K562 (cell line): ENCODE results near the gene RELL2. TPM values are rescaled to one million over a fixed set of nuclear protein-coding genes. Genes with fewer than 3 reads are reported as not detected.

Experiments used
- ASH1L ChIP-seq: fragments of 450-650 bp; IDR thresholded peaks from 2 replicates; pipeline ENCODE4 v1.6.1; 2018; ENCODE audit warnings: borderline replicate concordance, mild to moderate bottlenecking, low read depth; ENCODE audit not compliant: partially characterized antibody
- ATF7 ChIP-seq: fragments of 450-650 bp; IDR thresholded peaks from 2 replicates; pipeline ENCODE4 v1.7.1; 2014; ENCODE audit warnings: mild to moderate bottlenecking, moderate library complexity
- CEBPB ChIP-seq: fragments of 450-650 bp; IDR thresholded peaks from 2 replicates; pipeline ENCODE4 v1.6.1; 2016; ENCODE audit warnings: missing genetic modification characterization, missing compliant biosample characterization
- ETV1 ChIP-seq: fragments of 450-650 bp; conservative IDR thresholded peaks from 2 replicates; pipeline ENCODE4 v1.6.1; 2016; ENCODE audit warnings: missing genetic modification characterization, control low read depth, low read depth, missing compliant biosample characterization
- HINFP ChIP-seq: fragments of 450-650 bp; conservative IDR thresholded peaks from 2 replicates; pipeline ENCODE4 v1.6.1; 2016; ENCODE audit warnings: missing genetic modification characterization, low read depth, mild to moderate bottlenecking, control low read depth, missing compliant biosample characterization
- KLF10 ChIP-seq: fragments of 250-450 bp; sonication (Bioruptor Pico); IDR thresholded peaks from 2 replicates; pipeline ENCODE4 v1.6.1; 2021; ENCODE audit warnings: matching md5 sums
- MED1 ChIP-seq: sonication (generic); formaldehyde crosslinking; IDR thresholded peaks from 2 replicates; pipeline ENCODE4 v1.8.1; 2023; ENCODE audit warnings: missing genetic modification reagents, borderline replicate concordance
- POLR2AphosphoS5 ChIP-seq: IDR thresholded peaks from 2 replicates; pipeline ENCODE4 v1.6.1; 2011; ENCODE audit warnings: mild to moderate bottlenecking, low read depth, low read length, moderate library complexity; ENCODE audit not compliant: control insufficient read depth, insufficient read depth
- PTTG1 ChIP-seq: fragments of 450-650 bp; IDR thresholded peaks from 2 replicates; pipeline ENCODE4 v1.6.1; 2016; ENCODE audit warnings: low read depth, mild to moderate bottlenecking, missing genetic modification characterization, missing compliant biosample characterization
- SFPQ ChIP-seq: fragments of 200-400 bp; formaldehyde crosslinking; IDR thresholded peaks from 2 replicates; pipeline ENCODE4 v1.6.1; 2017; ENCODE audit warnings: mild to moderate bottlenecking, low read depth, low read length, moderate library complexity
- ZBTB2 ChIP-seq: fragments of 450-650 bp; IDR thresholded peaks from 2 replicates; pipeline ENCODE4 v1.6.1; 2016; ENCODE audit warnings: antibody characterized with exemption
- ZHX1 ChIP-seq: fragments of 150-350 bp; conservative IDR thresholded peaks from 2 replicates; pipeline ENCODE4 v1.6.1; 2014; ENCODE audit warnings: low read length
- ZNF146 ChIP-seq: IDR thresholded peaks from one replicate; pipeline ENCODE4 v1.6.1; 2018; ENCODE audit warnings: missing compliant biosample characterization; ENCODE audit not compliant: unreplicated experiment
- ZNF311 ChIP-seq: fragments of 250-450 bp; sonication (Bioruptor Pico); IDR thresholded peaks from 2 replicates; pipeline ENCODE4 v1.4.0; 2020; ENCODE audit warnings: mild to moderate bottlenecking, moderate library complexity
- ZNF408 ChIP-seq: fragments of 250-450 bp; sonication (Bioruptor Pico); IDR thresholded peaks from 2 replicates; pipeline ENCODE4 v1.4.0; 2020; ENCODE audit warnings: low read depth, mild to moderate bottlenecking, moderate library complexity
- polyA plus RNA-seq, 8 experiments: library from polyadenylated mRNA; depleted of rRNA in 4 of 8; stranded (reverse) in 5 of 8; unstranded in 3 of 8; fragments of >200 nt; fragmentation: Nextera tagmentation in 2 of 8; fragmentation: Illumina TruSeq in 1 of 8; extraction: Ambion mirVana in 2 of 8; extraction: Trizol in 1 of 8; gene quantifications; 2 replicates each; pipeline versions ENCODE4 v1.2.1 to v1.2.3, GENCODE V29; 2011 to 2014; ENCODE audit warnings: inconsistent platforms in 1 of 8, missing spikeins in 1 of 8
- total RNA-seq, 7 experiments: library from RNA; depleted of rRNA in 6 of 7; stranded (reverse); fragments of >200 nt in 6 of 7; fragmentation: Illumina TruSeq in 2 of 7; extraction: Trizol in 2 of 7; gene quantifications; 2 replicates each; pipeline versions ENCODE4 v1.2.1 to v1.2.3, GENCODE V29; 2011 to 2021; ENCODE audit warnings: low replicate concordance in 1 of 7
- TF ChIP-seq, protein P1 (sequence below): fragments of 250-450 bp; sonication (Bioruptor Pico); IDR thresholded peaks from 2 replicates; pipeline ENCODE4 v1.5.0; 2021; ENCODE audit warnings: mild to moderate bottlenecking, borderline replicate concordance

The RELL2 gene
- total and polyA plus RNA-seq, 9 of the 15 experiments (the other 6 are each of a cell fraction or from before 2014, with no cell fraction given) = 0.06 to 36.0 (median 14.3) TPM

DNA sequence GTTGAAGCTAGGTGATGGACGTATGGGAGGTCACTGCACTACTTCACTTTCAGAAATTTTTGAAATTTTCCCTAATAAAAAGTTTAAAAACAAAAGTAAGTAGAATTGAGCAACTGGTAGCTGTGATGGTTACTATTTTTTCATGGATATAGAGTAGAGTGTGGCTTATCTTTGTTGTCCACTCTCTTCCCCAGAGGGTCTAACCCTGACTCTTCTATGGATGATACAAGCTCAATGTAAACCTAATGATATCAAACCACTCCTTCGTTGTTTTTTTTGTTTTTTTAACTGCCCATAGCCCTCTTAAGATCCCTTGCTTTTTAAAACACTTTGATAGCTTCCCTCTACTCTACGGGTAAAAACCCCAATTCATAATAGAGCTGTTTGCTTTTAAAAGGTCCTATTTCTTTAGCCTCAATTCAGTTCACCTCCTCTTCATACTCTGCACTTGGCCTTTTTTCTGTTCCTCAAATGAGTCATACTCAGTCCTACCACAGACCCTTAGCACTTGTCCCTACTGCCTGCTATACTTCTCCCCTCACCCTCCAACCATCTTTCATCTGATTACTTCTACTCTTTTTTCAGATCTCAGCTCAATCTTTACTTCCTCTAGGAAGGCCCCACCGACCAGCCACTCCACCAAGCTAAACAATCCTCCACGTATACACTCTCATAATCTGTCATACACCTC is 2.8 kb upstream of the RELL2 start (continued):
- TF ChIP-seq ZBTB2 (peak; percentile 36; the same call in 1 of the 2 replicates), HINFP (tag) (no peak), KLF10 (CRISPR knock-in tag) (no peak), ZHX1 (no peak), CEBPB (no peak), ASH1L (no peak), SFPQ (no peak), ATF7 (no peak), POLR2AphosphoS5 (no peak), MED1 (no peak), ZNF408 (CRISPR knock-in tag) (no peak), ZNF311 (no peak), PTTG1 (tag) (no peak), ETV1 (no peak), ZNF146 (CRISPR knock-in tag) (no peak)
- TF ChIP-seq, protein P1, sequence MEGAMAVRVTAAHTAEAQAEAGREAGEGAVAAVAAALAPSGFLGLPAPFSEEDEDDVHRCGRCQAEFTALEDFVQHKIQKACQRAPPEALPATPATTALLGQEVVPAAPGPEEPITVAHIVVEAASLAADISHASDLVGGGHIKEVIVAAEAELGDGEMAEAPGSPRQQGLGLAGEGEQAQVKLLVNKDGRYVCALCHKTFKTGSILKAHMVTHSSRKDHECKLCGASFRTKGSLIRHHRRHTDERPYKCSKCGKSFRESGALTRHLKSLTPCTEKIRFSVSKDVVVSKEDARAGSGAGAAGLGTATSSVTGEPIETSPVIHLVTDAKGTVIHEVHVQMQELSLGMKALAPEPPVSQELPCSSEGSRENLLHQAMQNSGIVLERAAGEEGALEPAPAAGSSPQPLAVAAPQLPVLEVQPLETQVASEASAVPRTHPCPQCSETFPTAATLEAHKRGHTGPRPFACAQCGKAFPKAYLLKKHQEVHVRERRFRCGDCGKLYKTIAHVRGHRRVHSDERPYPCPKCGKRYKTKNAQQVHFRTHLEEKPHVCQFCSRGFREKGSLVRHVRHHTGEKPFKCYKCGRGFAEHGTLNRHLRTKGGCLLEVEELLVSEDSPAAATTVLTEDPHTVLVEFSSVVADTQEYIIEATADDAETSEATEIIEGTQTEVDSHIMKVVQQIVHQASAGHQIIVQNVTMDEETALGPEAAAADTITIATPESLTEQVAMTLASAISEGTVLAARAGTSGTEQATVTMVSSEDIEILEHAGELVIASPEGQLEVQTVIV (CRISPR knock-in tag) = no peak
